ENCODE measurements around the gene LCNL1. TPM values are rescaled to one million over a fixed set of nuclear protein-coding genes. Genes with fewer than 3 reads are reported as not detected.

LCNL1 gene
- total and polyA plus RNA-seq, 4 donors: 0.15 to 2.7 (median 1.4) TPM

DNA sequence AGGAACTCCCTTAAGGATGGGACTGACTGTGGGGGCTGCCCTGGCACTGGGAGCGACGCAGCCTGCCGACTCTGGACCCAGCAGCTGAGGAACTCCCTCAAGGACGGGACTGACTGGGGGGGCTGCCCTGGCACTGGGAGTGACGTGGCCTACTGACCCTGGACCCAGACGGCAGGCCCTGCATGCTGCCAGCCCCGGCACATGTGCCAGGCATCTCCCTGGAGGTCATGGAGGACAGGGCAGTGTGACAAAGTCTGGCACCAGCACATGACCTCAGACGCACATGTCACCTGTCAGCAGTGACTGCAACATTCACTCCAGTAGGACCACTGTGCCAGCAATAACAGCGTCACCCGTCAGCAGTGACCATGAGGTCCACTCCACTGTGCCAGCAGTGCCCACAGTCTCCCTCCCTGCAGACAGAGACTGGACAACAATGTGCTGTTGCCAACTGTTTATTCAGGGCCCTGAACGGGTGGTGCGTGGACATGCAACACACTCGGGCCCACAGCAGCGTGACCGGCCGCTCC is 42.7 kb upstream of the LCNL1 start:
- TF ChIP-seq, protein P1, sequence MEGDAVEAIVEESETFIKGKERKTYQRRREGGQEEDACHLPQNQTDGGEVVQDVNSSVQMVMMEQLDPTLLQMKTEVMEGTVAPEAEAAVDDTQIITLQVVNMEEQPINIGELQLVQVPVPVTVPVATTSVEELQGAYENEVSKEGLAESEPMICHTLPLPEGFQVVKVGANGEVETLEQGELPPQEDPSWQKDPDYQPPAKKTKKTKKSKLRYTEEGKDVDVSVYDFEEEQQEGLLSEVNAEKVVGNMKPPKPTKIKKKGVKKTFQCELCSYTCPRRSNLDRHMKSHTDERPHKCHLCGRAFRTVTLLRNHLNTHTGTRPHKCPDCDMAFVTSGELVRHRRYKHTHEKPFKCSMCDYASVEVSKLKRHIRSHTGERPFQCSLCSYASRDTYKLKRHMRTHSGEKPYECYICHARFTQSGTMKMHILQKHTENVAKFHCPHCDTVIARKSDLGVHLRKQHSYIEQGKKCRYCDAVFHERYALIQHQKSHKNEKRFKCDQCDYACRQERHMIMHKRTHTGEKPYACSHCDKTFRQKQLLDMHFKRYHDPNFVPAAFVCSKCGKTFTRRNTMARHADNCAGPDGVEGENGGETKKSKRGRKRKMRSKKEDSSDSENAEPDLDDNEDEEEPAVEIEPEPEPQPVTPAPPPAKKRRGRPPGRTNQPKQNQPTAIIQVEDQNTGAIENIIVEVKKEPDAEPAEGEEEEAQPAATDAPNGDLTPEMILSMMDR (IDR thresholded peaks at IDR 0.05; ENCODE audit: control extremely low read depth, extremely low read depth): no peak
- no peak for DNase-seq
- no peak for ATAC-seq (ENCODE audit: insufficient read depth, low FRiP score)
- Histone ChIP-seq H3K9me3 (ENCODE audit: control insufficient read depth in 4 of 4, insufficient read depth in 3 of 4, low read length in 3 of 4) (peaks cover 0 to 2% (median 0%) of the 10 kb centered on the region in 4 donors), H3K27me3 (ENCODE audit: control insufficient read depth in 3 of 3, insufficient read depth in 3 of 3, low read length in 2 of 3) (no peaks in the 10 kb centered on the region), H3K4me3 (no peak overlapping the region), H3K27ac (ENCODE audit: low read depth in 1 of 2, low read length in 1 of 2) (peak overlapping the region in 1 of 2 donors; percentile 88), H3K4me1 (ENCODE audit: control insufficient read depth in 5 of 5, insufficient read depth in 5 of 5, low read length in 5 of 5) (peaks cover 0 to 18% (median 6%) of the 10 kb centered on the region in 5 donors), H3K36me3 (ENCODE audit: control insufficient read depth in 4 of 4, insufficient read depth in 4 of 4, low read length in 4 of 4) (peaks cover 6 to 39% (median 21%) of the 10 kb centered on the region in 4 donors), H3K9ac (ENCODE audit: insufficient read depth in 1 of 2, low read length in 2 of 2) (no peak overlapping the region)
- 82 to 88% methylated on average over 16 of the region's 16 CpGs for WGBS, 2 donors

DNA sequence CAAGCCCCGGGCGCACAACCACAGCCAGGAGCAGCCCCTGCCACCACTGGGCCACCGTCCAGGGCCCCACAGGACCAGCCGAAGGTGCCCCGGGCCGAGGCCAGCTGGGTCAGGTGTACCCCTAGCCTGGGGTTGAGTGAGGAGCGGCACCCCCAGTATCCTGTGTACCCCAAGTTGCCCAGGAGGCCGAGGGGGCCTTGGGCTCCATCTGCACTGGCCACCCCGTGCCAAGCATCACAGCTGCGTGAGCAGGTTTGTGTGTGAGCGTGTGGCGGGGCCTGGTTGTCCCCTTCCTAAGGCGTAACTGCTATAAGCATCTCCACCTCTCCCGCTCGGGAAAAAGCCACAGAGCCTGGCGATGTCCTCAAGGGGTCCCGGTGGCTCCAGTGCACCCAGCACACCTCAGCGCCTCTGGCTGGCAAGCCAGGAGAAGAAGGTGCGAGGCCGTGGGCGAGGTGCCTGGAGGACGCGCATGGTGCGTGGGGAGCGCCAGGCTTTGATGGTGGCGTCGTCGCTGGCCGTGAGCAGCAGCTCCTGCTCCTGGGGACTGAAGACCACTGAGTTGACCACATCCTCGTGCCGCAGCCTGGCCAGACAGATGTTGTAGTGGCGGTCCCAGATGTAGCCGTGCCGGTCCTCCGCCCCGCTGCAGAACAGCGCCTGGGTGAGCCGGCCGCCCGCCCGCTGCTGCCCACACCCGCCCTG is 42.1 kb upstream of the LCNL1 start:
- H3K9ac ChIP-seq (ENCODE audit: insufficient read depth in 1 of 2, low read length in 2 of 2): no peak overlapping the region
- peak overlapping the region in 1 of 2 donors; percentile 88 for H3K27ac ChIP-seq (ENCODE audit: low read depth in 1 of 2, low read length in 1 of 2)
- H3K27me3 ChIP-seq (ENCODE audit: control insufficient read depth in 3 of 3, insufficient read depth in 3 of 3, low read length in 2 of 3): no peaks in the 10 kb centered on the region
- peaks cover 6 to 39% (median 21%) of the 10 kb centered on the region in 4 donors for H3K36me3 ChIP-seq (ENCODE audit: control insufficient read depth in 4 of 4, insufficient read depth in 4 of 4, low read length in 4 of 4)
- DNase-seq (no peak), ATAC-seq (ENCODE audit: insufficient read depth, low FRiP score) (no peak)
- WGBS, 2 donors: 95 to 97% methylated on average over 42 of the region's 42 CpGs
- peaks cover 0 to 18% (median 6%) of the 10 kb centered on the region in 5 donors for H3K4me1 ChIP-seq (ENCODE audit: control insufficient read depth in 5 of 5, insufficient read depth in 5 of 5, low read length in 5 of 5)
- no peak overlapping the region for H3K4me3 ChIP-seq
- TF ChIP-seq, protein P1 (IDR thresholded peaks at IDR 0.05; ENCODE audit: control extremely low read depth, extremely low read depth): no peak
- peaks cover 0 to 2% (median 0%) of the 10 kb centered on the region in 4 donors for H3K9me3 ChIP-seq (ENCODE audit: control insufficient read depth in 4 of 4, insufficient read depth in 3 of 4, low read length in 3 of 4)

DNA sequence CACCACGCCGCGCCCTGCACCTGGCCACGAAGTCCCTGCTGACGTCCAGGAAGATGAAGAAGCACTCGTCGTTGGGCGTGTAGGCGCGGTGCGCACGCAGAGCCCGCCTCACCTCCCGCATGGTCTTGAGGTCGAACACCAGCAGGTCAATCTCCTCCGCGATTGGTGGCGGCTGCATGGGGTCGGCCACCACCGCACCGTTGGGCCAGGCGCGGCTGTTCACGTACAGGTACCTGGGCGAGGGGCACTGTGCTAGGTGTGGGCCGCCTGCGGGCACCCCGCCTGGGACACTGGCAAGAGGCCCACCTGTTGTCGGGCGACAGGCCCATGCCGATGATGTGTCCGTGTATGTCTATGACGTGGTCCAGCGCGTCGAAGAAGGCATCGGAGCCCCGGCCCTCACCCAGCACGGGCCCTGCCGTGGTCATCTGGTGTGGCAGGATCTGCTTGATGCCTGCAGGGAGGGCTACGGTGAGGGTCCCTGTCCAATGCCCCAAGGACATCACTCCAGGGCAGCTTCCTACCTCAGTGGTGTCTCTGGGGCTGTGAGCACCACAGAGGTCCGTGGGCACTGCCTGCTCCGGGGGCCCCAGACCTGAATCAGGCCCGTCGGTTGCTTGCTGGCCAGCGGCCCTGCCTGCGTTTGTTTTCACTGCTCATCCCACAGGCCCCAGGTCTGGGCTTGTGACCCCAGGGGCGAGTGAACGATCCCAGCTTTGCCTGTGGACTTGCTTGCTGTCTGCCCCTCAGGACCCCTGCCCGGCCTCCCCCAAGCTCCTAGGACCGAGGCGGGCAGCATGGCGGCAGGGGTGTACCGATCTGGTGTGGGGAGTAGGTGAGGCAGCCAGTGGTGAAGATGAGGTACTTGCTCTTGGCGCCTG is 41.3 kb upstream of the LCNL1 start:
- peaks cover 0 to 2% (median 0%) of the 10 kb centered on the region in 4 donors for H3K9me3 ChIP-seq (ENCODE audit: control insufficient read depth in 4 of 4, insufficient read depth in 3 of 4, low read length in 3 of 4)
- no peak overlapping the region for H3K4me3 ChIP-seq
- no peak for DNase-seq
- H3K9ac ChIP-seq (ENCODE audit: insufficient read depth in 1 of 2, low read length in 2 of 2): no peak overlapping the region
- H3K4me1 ChIP-seq (ENCODE audit: control insufficient read depth in 5 of 5, insufficient read depth in 5 of 5, low read length in 5 of 5): peaks cover 0 to 18% (median 6%) of the 10 kb centered on the region in 5 donors
- TF ChIP-seq, protein P1 (IDR thresholded peaks at IDR 0.05; ENCODE audit: control extremely low read depth, extremely low read depth): no peak
- 97% methylated on average over 54 to 55 of the region's 55 CpGs for WGBS, 2 donors
- H3K27me3 ChIP-seq (ENCODE audit: control insufficient read depth in 3 of 3, insufficient read depth in 3 of 3, low read length in 2 of 3): no peaks in the 10 kb centered on the region
- H3K36me3 ChIP-seq (ENCODE audit: control insufficient read depth in 4 of 4, insufficient read depth in 4 of 4, low read length in 4 of 4): peaks cover 6 to 39% (median 21%) of the 10 kb centered on the region in 4 donors
- ATAC-seq (ENCODE audit: insufficient read depth, low FRiP score): no peak
- no peak overlapping the region for H3K27ac ChIP-seq (ENCODE audit: low read depth in 1 of 2, low read length in 1 of 2)
